ENCODE data around the gene IL1RN. TPM values are rescaled to one million over a fixed set of nuclear protein-coding genes. Genes with fewer than 3 reads are reported as not detected.

IL1RN gene
- total RNA-seq, 4 donors from 2014 or later: 0.67 to 1.3 (median 1.3) TPM; not detected in 1

DNA sequence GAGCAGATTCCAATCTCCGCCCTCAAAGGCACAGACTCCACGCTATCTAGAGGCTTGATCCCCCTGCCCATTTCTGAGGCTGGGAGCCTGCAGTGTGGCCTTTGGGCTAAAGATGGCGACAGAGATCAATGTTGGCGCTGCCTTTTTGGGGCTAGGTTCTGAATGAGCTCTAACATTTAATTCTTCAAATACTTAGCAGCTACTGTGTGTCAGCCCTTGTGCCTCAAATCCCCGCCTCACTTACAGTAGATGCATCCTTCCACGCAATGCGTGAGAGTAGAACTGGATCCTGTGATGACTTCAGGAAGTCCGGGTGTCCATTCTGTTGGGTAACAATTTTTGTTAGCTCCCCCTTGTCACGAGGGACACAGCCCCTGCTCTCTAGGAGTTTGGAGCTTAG, 47.3 kb upstream of the IL1RN start:
- WGBS, 2 donors: 47 to 63% methylated on average over 9 of the region's 9 CpGs
- intact Hi-C loops (cut with DNase I): loop anchor here (10.0 kb wide), 1 partner anchor 115 kb away; no protein-coding TSS in a partner anchor
- peaks cover 23 to 30% of the 10 kb centered on the region in 2 donors for H3K4me1 ChIP-seq
- peak overlapping the region in 1 of 3 donors; percentile 73 for H3K27ac ChIP-seq
- H3K27me3 ChIP-seq: no peaks in the 10 kb centered on the region
- no peak for TF ChIP-seq POLR2A (IDR thresholded peaks at IDR 0.05)
- TF ChIP-seq, protein P1, sequence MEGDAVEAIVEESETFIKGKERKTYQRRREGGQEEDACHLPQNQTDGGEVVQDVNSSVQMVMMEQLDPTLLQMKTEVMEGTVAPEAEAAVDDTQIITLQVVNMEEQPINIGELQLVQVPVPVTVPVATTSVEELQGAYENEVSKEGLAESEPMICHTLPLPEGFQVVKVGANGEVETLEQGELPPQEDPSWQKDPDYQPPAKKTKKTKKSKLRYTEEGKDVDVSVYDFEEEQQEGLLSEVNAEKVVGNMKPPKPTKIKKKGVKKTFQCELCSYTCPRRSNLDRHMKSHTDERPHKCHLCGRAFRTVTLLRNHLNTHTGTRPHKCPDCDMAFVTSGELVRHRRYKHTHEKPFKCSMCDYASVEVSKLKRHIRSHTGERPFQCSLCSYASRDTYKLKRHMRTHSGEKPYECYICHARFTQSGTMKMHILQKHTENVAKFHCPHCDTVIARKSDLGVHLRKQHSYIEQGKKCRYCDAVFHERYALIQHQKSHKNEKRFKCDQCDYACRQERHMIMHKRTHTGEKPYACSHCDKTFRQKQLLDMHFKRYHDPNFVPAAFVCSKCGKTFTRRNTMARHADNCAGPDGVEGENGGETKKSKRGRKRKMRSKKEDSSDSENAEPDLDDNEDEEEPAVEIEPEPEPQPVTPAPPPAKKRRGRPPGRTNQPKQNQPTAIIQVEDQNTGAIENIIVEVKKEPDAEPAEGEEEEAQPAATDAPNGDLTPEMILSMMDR (IDR thresholded peaks at IDR 0.05): peak; percentile 28 to 77 (median 66)
- peak; percentile 41 to 54 for DNase-seq
- no peaks in the 10 kb centered on the region for H3K9me3 ChIP-seq
- H3K4me3 ChIP-seq (replicated peaks in 1 of 3): no peak overlapping the region
- no peaks in the 10 kb centered on the region for H3K36me3 ChIP-seq

DNA sequence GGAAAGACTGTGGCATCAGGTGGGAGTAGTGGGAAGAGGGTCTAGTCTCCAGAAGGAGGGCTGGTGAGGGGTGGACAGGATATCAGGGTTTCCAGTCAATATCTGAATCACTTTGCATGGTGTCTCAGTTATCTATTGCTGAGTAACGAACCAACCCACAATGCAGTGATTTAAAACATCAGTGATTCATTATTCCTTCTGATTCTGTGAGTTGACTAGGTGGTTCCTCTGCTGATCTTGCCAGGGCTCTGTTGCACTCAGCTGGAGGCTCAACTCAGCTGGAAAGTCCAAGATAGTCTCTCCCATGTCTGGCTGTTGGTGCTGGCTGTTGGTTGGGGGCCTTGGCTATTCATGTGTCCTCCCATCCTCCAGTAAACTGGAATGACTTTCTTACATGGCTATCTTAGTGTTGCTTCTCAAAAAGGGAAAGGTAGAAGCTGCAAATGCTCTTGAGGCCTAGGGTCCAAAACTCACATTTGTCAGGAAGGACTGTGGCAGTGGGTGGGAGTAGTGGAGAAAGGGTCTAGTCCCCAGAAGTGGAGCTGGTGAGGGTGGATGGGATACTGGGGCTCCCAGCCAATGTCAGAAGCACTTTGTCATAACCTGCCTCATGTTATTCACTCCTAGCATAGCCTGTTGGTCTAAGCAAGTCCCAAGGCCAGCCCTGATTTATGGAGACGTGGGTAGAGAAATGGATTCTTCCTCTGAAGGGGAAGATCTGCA, 45.7 kb upstream of the IL1RN start:
- H3K36me3 ChIP-seq: no peaks in the 10 kb centered on the region
- peaks cover 23 to 35% of the 10 kb centered on the region in 2 donors for H3K4me1 ChIP-seq
- no peaks in the 10 kb centered on the region for H3K9me3 ChIP-seq
- no peak for DNase-seq
- no peak overlapping the region for H3K27ac ChIP-seq
- no peak overlapping the region for H3K4me3 ChIP-seq (replicated peaks in 1 of 3)
- WGBS, 2 donors: 88 to 95% methylated on average over 2 of the region's 2 CpGs
- no peaks in the 10 kb centered on the region for H3K27me3 ChIP-seq
- intact Hi-C loops (cut with DNase I): loop anchor here (10.0 kb wide), 1 partner anchor 113 kb away; no protein-coding TSS in a partner anchor
- no peak for TF ChIP-seq POLR2A (IDR thresholded peaks at IDR 0.05)
- TF ChIP-seq, protein P1 (IDR thresholded peaks at IDR 0.05): no peak

DNA sequence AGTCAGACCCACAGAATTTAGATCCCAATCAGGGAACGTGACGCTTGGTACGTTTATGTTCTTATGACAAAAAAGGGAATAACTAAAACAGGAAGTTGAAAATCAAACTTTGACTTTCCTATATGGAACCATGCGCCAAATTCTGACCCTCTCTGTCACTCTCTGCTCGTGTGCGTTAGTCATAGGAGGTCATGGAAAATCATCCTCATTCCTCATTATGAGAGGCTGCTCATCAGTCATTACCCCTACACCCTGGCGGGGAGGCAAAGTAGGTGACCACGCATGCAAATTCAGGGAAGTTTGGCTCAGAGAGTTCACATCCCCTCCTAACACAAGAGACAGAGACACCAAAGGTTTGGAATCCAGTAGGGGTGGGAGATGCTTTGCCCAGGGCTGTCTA, 44.1 kb upstream of the IL1RN start:
- intact Hi-C loops (cut with DNase I): loop anchor here (10.0 kb wide), 1 partner anchor 112 kb away; no protein-coding TSS in a partner anchor
- TF ChIP-seq POLR2A (IDR thresholded peaks at IDR 0.05): no peak
- TF ChIP-seq, protein P1 (IDR thresholded peaks at IDR 0.05): no peak

DNA sequence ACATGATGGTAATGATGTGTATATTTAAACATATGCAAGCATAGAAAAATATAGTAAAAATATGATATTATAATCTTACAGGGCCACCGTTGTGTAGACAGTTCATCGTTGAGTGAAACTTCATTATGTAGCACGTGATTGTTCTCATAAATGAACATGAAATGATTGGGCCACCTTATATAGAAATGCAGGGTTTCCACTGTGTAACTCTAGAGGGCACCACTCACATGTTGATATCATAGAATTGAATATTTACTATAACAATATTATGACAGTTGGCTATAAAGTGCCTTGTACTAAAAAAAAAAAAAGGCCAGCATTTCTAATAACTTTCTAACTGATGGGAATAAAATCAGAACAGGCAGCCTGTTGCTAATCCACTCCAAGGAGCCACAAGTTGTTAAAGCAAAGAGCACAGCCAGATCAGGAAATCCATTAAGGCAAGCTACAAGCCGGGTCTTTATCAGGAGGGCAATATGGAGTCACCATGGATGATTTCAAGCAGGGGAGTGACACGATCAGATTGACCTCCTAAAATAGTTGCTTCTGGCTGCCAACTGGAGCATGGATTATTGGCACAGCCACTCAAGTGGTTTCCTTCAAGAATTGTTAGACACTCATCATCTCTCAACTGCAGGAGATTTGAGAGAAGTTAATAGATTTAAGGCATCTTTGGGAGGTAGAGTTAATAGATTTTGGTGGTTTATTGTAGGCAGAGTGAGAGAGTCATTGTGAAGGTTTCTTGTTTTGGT, 43.0 kb upstream of the IL1RN start:
- Histone ChIP-seq H3K4me1 (peaks cover 22 to 28% of the 10 kb centered on the region in 2 donors), H3K9me3 (no peaks in the 10 kb centered on the region), H3K27ac (no peak overlapping the region), H3K27me3 (no peaks in the 10 kb centered on the region), H3K36me3 (no peaks in the 10 kb centered on the region), H3K4me3 (replicated peaks in 1 of 3) (no peak overlapping the region)
- 56 to 67% methylated on average over 5 of the region's 5 CpGs for WGBS, 2 donors
- TF ChIP-seq POLR2A (IDR thresholded peaks at IDR 0.05): no peak
- TF ChIP-seq, protein P1 (IDR thresholded peaks at IDR 0.05): peak in 3 of 6 experiments; percentile 15 to 42 (median 41)
- intact Hi-C loops (cut with DNase I): loop anchor here (10.0 kb wide), 1 partner anchor 110 kb away; no protein-coding TSS in a partner anchor
- DNase-seq: peak; percentile 51 to 54

More for the DNA sequence above, 44.1 kb upstream of the IL1RN start:
- no peaks in the 10 kb centered on the region for H3K9me3 ChIP-seq
- no peak overlapping the region for H3K4me3 ChIP-seq (replicated peaks in 1 of 3)
- no peaks in the 10 kb centered on the region for H3K27me3 ChIP-seq
- DNase-seq: no peak
- H3K36me3 ChIP-seq: no peaks in the 10 kb centered on the region
- no peak overlapping the region for H3K27ac ChIP-seq
- peaks cover 28 to 33% of the 10 kb centered on the region in 2 donors for H3K4me1 ChIP-seq
- 76 to 83% methylated on average over 8 of the region's 8 CpGs for WGBS, 2 donors

All from thyroid gland (tissue), 4 donors.